IMR-90 (cell line): ENCODE measurements around the gene WWC1. TPM values are rescaled to one million over a fixed set of nuclear protein-coding genes. Genes with fewer than 3 reads are reported as not detected.
A peak's percentile ranks its signal among the peaks of the same experiment; 100 is the strongest.

Source experiments
- ATAC-seq: fragments of 200-7000 bp; cut with Tn5 transposase; 2 replicates; pipeline ENCODE4 v1.9.1; 2020; ENCODE audit warnings: low read depth, mild to moderate bottlenecking, moderate library complexity
- BruUV-seq: library from RNA; stranded (reverse); fragments of 400-500 nt; replicated peaks from 2 replicates; lab custom pipeline; 2021; lab: Mats Ljungman, UMichigan
- CTCF ChIA-PET: fragments of 300-600 bp; formaldehyde crosslinking; extraction: SDS; loops from one replicate; lab custom pipeline; 2021; ENCODE audit warnings: antibody characterized with exemption; lab: Yijun Ruan, JAX
- POLR2A ChIA-PET: fragments of 300-600 bp; sonication (Branson Sonifier 250); formaldehyde crosslinking; loops from one replicate; lab custom pipeline; 2022; ENCODE audit warnings: antibody characterized with exemption; ENCODE audit not compliant: unreplicated experiment; lab: Charles Lee
- DNase-seq: peaks from one replicate; pipeline ENCODE4 v3.0.0; 2013
- H2AFZ ChIP-seq: replicated peaks from 2 replicates; pipeline ENCODE3; 2013; ENCODE audit warnings: low read length, mild to moderate bottlenecking; ENCODE audit not compliant: poor library complexity
- H2AK5ac ChIP-seq: 2 replicates; pipeline ENCODE4 v1.6.1; 2013; ENCODE audit warnings: low read depth, low read length, inconsistent platforms
- H2AK9ac ChIP-seq: replicated peaks from 2 replicates; pipeline ENCODE3; 2013; ENCODE audit warnings: mild to moderate bottlenecking, low read depth, low read length, moderate library complexity; ENCODE audit not compliant: poor library complexity
- H2BK120ac ChIP-seq: 2 replicates; pipeline ENCODE4 v1.6.1; 2013; ENCODE audit warnings: low read depth, low read length, inconsistent platforms
- H2BK15ac ChIP-seq: 3 replicates; pipeline ENCODE4 v1.6.1; 2013; ENCODE audit warnings: low read depth, low read length, inconsistent platforms
- H2BK20ac ChIP-seq: 2 replicates; pipeline ENCODE4 v1.6.1; 2013; ENCODE audit warnings: low read depth, mild to moderate bottlenecking, inconsistent platforms, low read length, moderate library complexity
- H2BK5ac ChIP-seq: 2 replicates; pipeline ENCODE4 v1.6.1; 2013; ENCODE audit warnings: mild to moderate bottlenecking, low read depth, low read length, inconsistent platforms; ENCODE audit not compliant: poor library complexity, severe bottlenecking
- H3K14ac ChIP-seq: replicated peaks from 2 replicates; pipeline ENCODE4 v1.6.1; 2013; ENCODE audit warnings: low read depth, low read length, inconsistent platforms
- H3K18ac ChIP-seq: 2 replicates; pipeline ENCODE4 v1.6.1; 2013; ENCODE audit warnings: low read depth, low read length, control low read depth
- H3K23ac ChIP-seq: 2 replicates; pipeline ENCODE4 v1.6.1; 2013; ENCODE audit warnings: low read depth, low read length, inconsistent platforms
- H3K27ac ChIP-seq: 2 replicates; pipeline ENCODE4 v1.5.1; 2013; ENCODE audit warnings: mild to moderate bottlenecking, control low read depth, low read length; ENCODE audit not compliant: insufficient read depth
- H3K27me3 ChIP-seq: 2 replicates; pipeline ENCODE4 v1.6.1; 2013; ENCODE audit warnings: low read length; ENCODE audit not compliant: control insufficient read depth, insufficient read depth
- H3K36me3 ChIP-seq: 2 replicates; pipeline ENCODE4 v1.6.1; 2013; ENCODE audit warnings: low read length, mixed read lengths; ENCODE audit not compliant: control insufficient read depth, insufficient read depth
- H3K4ac ChIP-seq: 2 replicates; pipeline ENCODE4 v1.6.1; 2013; ENCODE audit warnings: low read depth, low read length, inconsistent platforms
- H3K4me1 ChIP-seq: 2 replicates; pipeline ENCODE4 v1.6.1; 2013; ENCODE audit warnings: low read length, mixed read lengths; ENCODE audit not compliant: control insufficient read depth, insufficient read depth
- H3K4me2 ChIP-seq: 2 replicates; pipeline ENCODE4 v1.6.1; 2013; ENCODE audit warnings: low read depth, mild to moderate bottlenecking, control low read depth, low read length, moderate library complexity
- H3K4me3 ChIP-seq: 2 replicates; pipeline ENCODE4 v1.5.1; 2013; ENCODE audit warnings: low read depth, mild to moderate bottlenecking, control low read depth, low read length, moderate library complexity; ENCODE audit not compliant: insufficient read depth
- H3K56ac ChIP-seq: 2 replicates; pipeline ENCODE4 v1.6.1; 2013; ENCODE audit warnings: low read length, inconsistent platforms; ENCODE audit not compliant: insufficient read depth; ENCODE audit errors: extremely low read depth
- H3K79me1 ChIP-seq, 2 experiments: 2 replicates each; pipeline ENCODE4 v1.6.1; 2013; ENCODE audit warnings: low read length in 2 of 2, inconsistent platforms in 1 of 2, low read depth in 1 of 2
- H3K9ac ChIP-seq: 2 replicates; pipeline ENCODE4 v1.6.1; 2013; ENCODE audit warnings: low read depth, low read length, control low read depth
- H3K9me1 ChIP-seq: 2 replicates; pipeline ENCODE4 v1.6.1; 2013; ENCODE audit warnings: low read length, inconsistent platforms; ENCODE audit not compliant: insufficient read depth
- H3K9me3 ChIP-seq: 2 replicates; pipeline ENCODE4 v1.6.1; 2013; ENCODE audit warnings: low read length; ENCODE audit not compliant: control insufficient read depth, insufficient read depth
- H4K20me1 ChIP-seq: 2 replicates; pipeline ENCODE4 v1.6.1; 2013; ENCODE audit warnings: low read length, inconsistent platforms; ENCODE audit not compliant: insufficient read depth
- H4K5ac ChIP-seq: 2 replicates; pipeline ENCODE4 v1.6.1; 2013; ENCODE audit warnings: mild to moderate bottlenecking, low read depth, low read length, control low read depth
- H4K8ac ChIP-seq, 2 experiments: 2 replicates each; pipeline ENCODE4 v1.6.1; 2013; ENCODE audit warnings: low read depth in 2 of 2, low read length in 2 of 2, control low read depth in 1 of 2, inconsistent platforms in 1 of 2
- H4K91ac ChIP-seq: 2 replicates; pipeline ENCODE4 v1.6.1; 2013; ENCODE audit warnings: low read depth, low read length, inconsistent platforms; ENCODE audit not compliant: insufficient read depth
- CEBPB ChIP-seq: IDR thresholded peaks from 2 replicates; pipeline ENCODE4 v1.6.1; 2012; ENCODE audit warnings: low read depth, low read length, improper control_type of control experiment
- CHD1 ChIP-seq: IDR thresholded peaks from 2 replicates; pipeline ENCODE4 v1.6.1; 2012; ENCODE audit warnings: low read depth, low read length, improper control_type of control experiment
- RFX5 ChIP-seq: IDR thresholded peaks from 2 replicates; pipeline ENCODE4 v1.8.0; 2012; ENCODE audit warnings: low read depth, mild to moderate bottlenecking, low read length, moderate library complexity
- WGBS, 2 experiments: methylation state at CpG; one replicate each; pipeline versions ENCODE4 v1.1.5 to v1.1.7; 2013; ENCODE audit warnings: missing lambda C conversion rate in 2 of 2; ENCODE audit not compliant: insufficient read length in 1 of 2; ENCODE audit errors: extremely low coverage in 2 of 2; 5-methylcytosine and 5-hydroxymethylcytosine counted together
- dilution Hi-C: fragments of 300-500 bp; cut with HindIII; formaldehyde crosslinking; loops from one replicate; pipeline ENCODE4 v1.14.3; 2018; ENCODE audit warnings: low sequenced_read_pairs; ENCODE audit not compliant: unreplicated experiment
- in situ Hi-C: fragments of 300-500 bp; cut with MboI; formaldehyde crosslinking; loops from 3 replicates; pipeline ENCODE4 v1.14.3; 2019; ENCODE audit warnings: low sequenced_read_pairs, inconsistent platforms, mixed read lengths
- intact Hi-C: fragments of 100-400 bp; cut with micrococcal nuclease; formaldehyde crosslinking; loops from 2 replicates; pipeline ENCODE4 v1.10.0; 2022
- polyA plus RNA-seq, 3 experiments: library from polyadenylated mRNA; depleted of rRNA; stranded (reverse); fragments of >200 nt; gene quantifications; 2 replicates each; pipeline ENCODE4 v1.2.3, GENCODE V29; 2012; ENCODE audit warnings: low replicate concordance in 1 of 3
- total RNA-seq: library from RNA; depleted of rRNA; stranded (reverse); fragments of >200 nt; gene quantifications from 2 replicates; pipeline ENCODE4 v1.2.3, GENCODE V29; 2012
- TF ChIP-seq, protein P1 (sequence below): conservative IDR thresholded peaks from 2 replicates; pipeline ENCODE4 v1.5.1; 2012; ENCODE audit warnings: mild to moderate bottlenecking, low read depth, low read length, improper control_type of control experiment

Gene WWC1
- total and polyA plus RNA-seq, 2 of the 4 experiments (the other 2 are of a cell fraction): 9.1 to 10.3 TPM

DNA sequence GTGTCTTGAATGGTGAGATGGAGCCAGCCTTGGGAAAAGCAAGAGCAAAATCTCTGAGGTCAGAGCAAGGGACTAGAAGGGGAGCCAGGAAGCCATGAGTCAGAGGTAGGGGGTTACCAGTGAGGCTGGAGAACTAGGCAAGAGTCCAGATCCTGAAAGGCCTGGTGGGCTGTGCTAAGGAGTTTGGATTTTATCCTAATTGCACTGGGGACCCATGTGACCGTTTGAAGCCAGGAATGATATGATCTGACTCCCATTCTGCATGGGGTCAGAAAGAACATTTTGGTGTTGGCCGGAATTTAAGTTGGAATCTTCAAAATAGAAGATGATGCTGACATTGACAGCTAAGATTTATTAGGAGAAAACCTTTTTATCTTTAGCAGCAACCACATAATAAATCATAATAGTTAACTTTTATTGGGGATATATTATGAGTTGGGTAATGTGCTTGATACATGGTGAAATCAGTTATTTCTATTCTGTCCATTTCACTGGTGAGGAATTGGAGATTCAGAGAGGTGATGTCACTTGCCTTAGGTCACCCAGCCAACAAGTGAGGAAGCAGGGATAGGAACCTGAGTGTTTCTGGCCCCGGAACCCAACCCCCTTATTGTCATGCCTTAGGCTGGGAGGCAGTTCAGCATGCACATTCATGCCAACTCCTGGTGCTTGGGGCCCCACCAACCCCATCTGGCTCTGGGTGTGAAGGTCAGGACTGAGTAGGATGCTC lies 133.3 kb downstream of the WWC1 start:
- H3K4me1 ChIP-seq: peaks cover 4% of the 10 kb centered on the region
- no peak overlapping the region for H4K8ac ChIP-seq
- ChIA-PET CTCF (interaction anchor here (0.7 kb wide), 1 partner anchor 90 kb away, joined by 6 read pairs; no protein-coding TSS in a partner anchor), POLR2A (no interaction called here)
- DNase-seq (peak; percentile 79), ATAC-seq (peak; percentile 66)
- H3K4me3 ChIP-seq: no peak overlapping the region
- no peaks in the 10 kb centered on the region for H4K20me1 ChIP-seq
- dilution Hi-C loops: no loop called here
- no peak overlapping the region for H2AK9ac ChIP-seq
- H3K36me3 ChIP-seq: peaks cover 6% of the 10 kb centered on the region; the same call in 1 of the 2 replicates
- H2BK20ac ChIP-seq: no peak overlapping the region
- H3K9me3 ChIP-seq: no peaks in the 10 kb centered on the region
- no peak overlapping the region for H3K4me2 ChIP-seq
- H3K9ac ChIP-seq: no peak overlapping the region
- no peaks in the 10 kb centered on the region for H3K79me1 ChIP-seq
- no peak overlapping the region for H3K23ac ChIP-seq
- no peak overlapping the region for H3K4ac ChIP-seq
- no peaks in the 10 kb centered on the region for H3K27me3 ChIP-seq
- peaks cover 4% of the 10 kb centered on the region; the same call in 1 of the 2 replicates for H3K9me1 ChIP-seq
- H3K27ac ChIP-seq: no peak overlapping the region
- in situ Hi-C loops: loop anchor here (25.0 kb wide), 1 partner anchor 137 kb away; the partner anchor contains the start of gene WWC1
- TF ChIP-seq CHD1 (no peak), RFX5 (no peak), CEBPB (0 out of 2 replicates have a peak, but pooled peaks have one; percentile 10)
- TF ChIP-seq, protein P1, sequence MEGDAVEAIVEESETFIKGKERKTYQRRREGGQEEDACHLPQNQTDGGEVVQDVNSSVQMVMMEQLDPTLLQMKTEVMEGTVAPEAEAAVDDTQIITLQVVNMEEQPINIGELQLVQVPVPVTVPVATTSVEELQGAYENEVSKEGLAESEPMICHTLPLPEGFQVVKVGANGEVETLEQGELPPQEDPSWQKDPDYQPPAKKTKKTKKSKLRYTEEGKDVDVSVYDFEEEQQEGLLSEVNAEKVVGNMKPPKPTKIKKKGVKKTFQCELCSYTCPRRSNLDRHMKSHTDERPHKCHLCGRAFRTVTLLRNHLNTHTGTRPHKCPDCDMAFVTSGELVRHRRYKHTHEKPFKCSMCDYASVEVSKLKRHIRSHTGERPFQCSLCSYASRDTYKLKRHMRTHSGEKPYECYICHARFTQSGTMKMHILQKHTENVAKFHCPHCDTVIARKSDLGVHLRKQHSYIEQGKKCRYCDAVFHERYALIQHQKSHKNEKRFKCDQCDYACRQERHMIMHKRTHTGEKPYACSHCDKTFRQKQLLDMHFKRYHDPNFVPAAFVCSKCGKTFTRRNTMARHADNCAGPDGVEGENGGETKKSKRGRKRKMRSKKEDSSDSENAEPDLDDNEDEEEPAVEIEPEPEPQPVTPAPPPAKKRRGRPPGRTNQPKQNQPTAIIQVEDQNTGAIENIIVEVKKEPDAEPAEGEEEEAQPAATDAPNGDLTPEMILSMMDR: no peak
- H2BK5ac ChIP-seq: no peak overlapping the region
- BruUV-seq: no TSS peak
- intact Hi-C loops: no loop called here
- H2AFZ ChIP-seq: no peak overlapping the region
- no peak overlapping the region for H2BK15ac ChIP-seq
- no peak overlapping the region for H3K14ac ChIP-seq
- H3K18ac ChIP-seq: no peak overlapping the region
- no peak overlapping the region for H2AK5ac ChIP-seq
- no peak overlapping the region for H3K56ac ChIP-seq
- 17% methylated on average over 1 of the region's 3 CpGs; no CpG with 5 or more reads in 1 of the 2 experiments for WGBS, 2 experiments
- no peak overlapping the region for H4K91ac ChIP-seq
- H2BK120ac ChIP-seq: no peak overlapping the region
- H4K5ac ChIP-seq: no peak overlapping the region
